Nephron (organoid): ENCODE data around the gene CYP8B1.

Source experiments
- H3K27ac Mint-ChIP-seq, 3 experiments: 2 replicates each; pipeline ENCODE4 v1.8.0; 2020; ENCODE audit warnings: mixed read lengths in 3 of 3, mild to moderate bottlenecking in 2 of 3, moderate library complexity in 1 of 3
- H3K27me3 Mint-ChIP-seq: 2 replicates; pipeline ENCODE4 v1.8.0; 2021; ENCODE audit warnings: low read depth, mild to moderate bottlenecking, moderate library complexity, mixed read lengths
- H3K36me3 Mint-ChIP-seq: 2 replicates; pipeline ENCODE4 v1.8.0; 2020; ENCODE audit warnings: low read depth, mixed read lengths
- H3K4me1 Mint-ChIP-seq: 2 replicates; pipeline ENCODE4 v1.8.0; 2020; ENCODE audit warnings: mixed read lengths
- H3K4me3 Mint-ChIP-seq, 3 experiments: 2 replicates each; pipeline ENCODE4 v1.8.0; 2020; ENCODE audit warnings: mild to moderate bottlenecking in 3 of 3, mixed read lengths in 3 of 3, moderate library complexity in 2 of 3
- H3K9me3 Mint-ChIP-seq: 2 replicates; pipeline ENCODE4 v1.8.0; 2020; ENCODE audit warnings: mixed read lengths
- CTCF ChIP-seq, 3 experiments: fragments of 200-600 bp; sonication (generic); IDR thresholded peaks; one replicate each; pipeline ENCODE4 v1.5.0; 2021; ENCODE audit warnings: antibody characterized with exemption in 3 of 3; ENCODE audit not compliant: unreplicated experiment in 3 of 3

CYP8B1 gene

DNA sequence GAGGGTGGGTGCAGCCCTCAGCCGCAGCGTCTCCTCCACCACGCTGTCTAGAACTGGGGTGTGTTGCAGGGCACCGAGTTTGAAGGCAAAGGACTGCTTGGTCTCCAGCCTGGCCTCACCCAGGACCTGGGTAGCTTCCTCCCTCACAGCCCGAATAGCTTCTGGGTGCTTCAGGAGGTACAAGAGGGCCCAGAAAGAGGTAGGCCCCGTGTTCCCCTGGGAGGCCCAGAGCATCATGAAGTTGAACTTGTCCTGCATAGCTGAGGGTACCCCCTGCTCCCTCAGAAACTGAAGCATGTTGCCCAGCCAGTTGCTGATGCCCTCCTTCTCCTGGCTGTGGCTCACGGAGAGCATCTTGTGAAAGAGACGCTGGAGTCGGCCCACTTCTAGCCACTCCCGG lies 930 bp downstream of the CYP8B1 start:
- Mint-ChIP-seq H3K9me3 (no peaks in the 10 kb centered on the region), H3K4me1 (peaks cover 30% of the 10 kb centered on the region), H3K27ac (no peak overlapping the region), H3K36me3 (no peaks in the 10 kb centered on the region), H3K27me3 (peaks cover 5% of the 10 kb centered on the region), H3K4me3 (no peak overlapping the region)
- no peak for TF ChIP-seq CTCF (IDR thresholded peaks at IDR 0.05; ENCODE audit: unreplicated experiment in 3 of 3)

- no peaks in the 10 kb centered on the region for H3K36me3 Mint-ChIP-seq
- H3K4me1 Mint-ChIP-seq, result peaks cover 30% of the 10 kb centered on the region
- TF ChIP-seq CTCF (IDR thresholded peaks at IDR 0.05; ENCODE audit: unreplicated experiment in 3 of 3), result no peak
- H3K9me3 Mint-ChIP-seq, result no peaks in the 10 kb centered on the region
- H3K27me3 Mint-ChIP-seq, result peaks cover 5% of the 10 kb centered on the region
- H3K27ac Mint-ChIP-seq, result peak overlapping the region; percentile 61 to 84 (median 81)
- no peak overlapping the region for H3K4me3 Mint-ChIP-seq
Measured at GRCh38 chr3:42873221-42873982, 2.3 kb downstream of the CYP8B1 start.

DNA sequence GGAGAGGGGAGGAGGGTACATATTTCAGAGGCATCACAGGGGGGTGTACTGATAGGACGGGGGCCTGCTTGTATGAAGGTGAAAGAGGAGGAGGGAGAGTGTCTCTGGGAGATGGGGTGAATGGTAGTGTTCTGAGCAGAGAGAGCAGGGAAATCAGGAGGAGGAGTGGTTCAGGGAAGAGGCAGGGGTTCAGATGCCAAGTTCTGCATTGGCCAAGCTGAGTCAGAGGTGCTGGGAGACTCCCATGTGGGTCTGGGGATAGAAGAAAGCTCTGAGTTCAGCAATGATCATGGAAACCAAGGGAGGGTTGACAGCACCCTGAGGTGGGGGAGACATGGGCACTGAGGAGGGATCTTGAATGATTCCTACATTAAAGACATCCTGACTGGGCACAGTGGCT lies 3.0 kb downstream of the CYP8B1 start:
- H3K27ac Mint-ChIP-seq, result peak overlapping the region; percentile 52 to 84 (median 64)
- H3K4me1 Mint-ChIP-seq, result peaks cover 26% of the 10 kb centered on the region
- H3K27me3 Mint-ChIP-seq, result peaks cover 5% of the 10 kb centered on the region
- H3K36me3 Mint-ChIP-seq, result no peaks in the 10 kb centered on the region
- no peaks in the 10 kb centered on the region for H3K9me3 Mint-ChIP-seq
- no peak for TF ChIP-seq CTCF (IDR thresholded peaks at IDR 0.05; ENCODE audit: unreplicated experiment in 3 of 3)
- H3K4me3 Mint-ChIP-seq, result no peak overlapping the region

- Mint-ChIP-seq H3K9me3 (no peaks in the 10 kb centered on the region), H3K27me3 (peaks cover 5% of the 10 kb centered on the region), H3K4me3 (peak overlapping the region in 1 of 3 experiments; percentile 47), H3K27ac (peak overlapping the region; percentile 52 to 84 (median 64)), H3K4me1 (peaks cover 26% of the 10 kb centered on the region), H3K36me3 (no peaks in the 10 kb centered on the region)
- TF ChIP-seq CTCF (IDR thresholded peaks at IDR 0.05; ENCODE audit: unreplicated experiment in 3 of 3), result no peak
Measured at GRCh38 chr3:42871592-42872196, 4.0 kb downstream of the CYP8B1 start.

- H3K4me3 Mint-ChIP-seq, result no peak overlapping the region
- no peak for TF ChIP-seq CTCF (IDR thresholded peaks at IDR 0.05; ENCODE audit: unreplicated experiment in 3 of 3)
- no peaks in the 10 kb centered on the region for H3K36me3 Mint-ChIP-seq
- H3K4me1 Mint-ChIP-seq, result peaks cover 16% of the 10 kb centered on the region
- H3K9me3 Mint-ChIP-seq, result no peaks in the 10 kb centered on the region
- H3K27ac Mint-ChIP-seq, result no peak overlapping the region
- peaks cover 5% of the 10 kb centered on the region for H3K27me3 Mint-ChIP-seq
Measured at GRCh38 chr3:42868841-42869240, 6.8 kb downstream of the CYP8B1 start.

GRCh38 chr3:42867138-42867537 lies 8.5 kb downstream of the CYP8B1 start:
- peaks cover under 1% of the 10 kb centered on the region for H3K9me3 Mint-ChIP-seq
- peaks cover 9% of the 10 kb centered on the region for H3K4me1 Mint-ChIP-seq
- H3K36me3 Mint-ChIP-seq, result no peaks in the 10 kb centered on the region
- H3K27ac Mint-ChIP-seq, result no peak overlapping the region
- no peak overlapping the region for H3K4me3 Mint-ChIP-seq
- no peak for TF ChIP-seq CTCF (IDR thresholded peaks at IDR 0.05; ENCODE audit: unreplicated experiment in 3 of 3)
- peaks cover 7% of the 10 kb centered on the region for H3K27me3 Mint-ChIP-seq
